ENCODE data around the gene MPP7. TPM values are rescaled to one million over a fixed set of nuclear protein-coding genes. Genes with fewer than 3 reads are reported as not detected.

MPP7 gene
- polyA plus RNA-seq, 1 donor (not counting 4 experiments of a cell fraction or from before 2014, with no cell fraction given) = 6.3 TPM

DNA sequence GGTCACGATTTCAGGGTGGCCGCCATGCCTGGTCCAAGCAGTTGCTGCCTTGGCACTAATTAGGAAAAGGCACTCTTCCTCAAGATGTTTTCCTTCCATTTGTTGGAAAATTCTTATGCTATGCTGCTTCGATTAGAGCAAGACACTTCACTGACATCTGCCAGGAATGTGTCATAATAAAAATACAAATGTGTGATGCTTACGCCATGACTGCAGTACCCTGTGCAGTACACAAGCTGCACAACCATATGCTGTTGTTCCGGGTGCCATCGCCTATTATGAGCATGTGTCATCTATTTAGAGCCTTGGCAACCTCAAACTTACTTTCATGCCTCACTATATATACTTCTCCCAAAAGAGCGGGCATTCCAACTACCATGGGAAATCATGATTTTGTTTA, 14.9 kb upstream of the MPP7 start:
- Histone ChIP-seq H3K36me3 (ENCODE audit: control insufficient read depth in 2 of 2, extremely low read depth in 1 of 2, insufficient read depth in 2 of 2, low read length in 2 of 2) (no peaks in the 10 kb centered on the region), H3K4me2 (ENCODE audit: control insufficient read depth, extremely low read depth, insufficient read depth, low read depth, low read length) (no peak overlapping the region), H3K9me3 (ENCODE audit: control insufficient read depth, low read depth, low read length) (no peaks in the 10 kb centered on the region), H3K27ac (ENCODE audit: control insufficient read depth, insufficient read depth, low read length) (no peak overlapping the region), H3K27me3 (ENCODE audit: control insufficient read depth, extremely low read depth, insufficient read depth, low read length) (no peaks in the 10 kb centered on the region), H3K9me1 (ENCODE audit: control insufficient read depth, extremely low read depth, insufficient read depth, low read length) (no peaks in the 10 kb centered on the region), H3K4me3 (ENCODE audit: control insufficient read depth in 2 of 3, extremely low read depth in 1 of 3, insufficient read depth in 2 of 3, low read depth in 1 of 3, low read length in 3 of 3) (no peak overlapping the region), H3K9ac (ENCODE audit: control insufficient read depth, extremely low read depth, insufficient read depth, low read length) (no peak overlapping the region), H3K79me2 (ENCODE audit: control insufficient read depth, insufficient read depth, low read length) (no peaks in the 10 kb centered on the region), H4K20me1 (ENCODE audit: control insufficient read depth, extremely low read depth, insufficient read depth, low read length) (no peaks in the 10 kb centered on the region), H3K4me1 (ENCODE audit: control insufficient read depth, extremely low read depth, insufficient read depth, low read length) (no peaks in the 10 kb centered on the region), H2AFZ (ENCODE audit: control insufficient read depth, low read length) (no peak overlapping the region)
- dilution Hi-C loops (cut with MboI; ENCODE audit: extremely low pct_ligation_motif_present, low sequenced_read_pairs) = no loop called here
- TF ChIP-seq EZH2 (IDR thresholded peaks at IDR 0.05; ENCODE audit: low read length) = no peak
- TF ChIP-seq, protein P1, sequence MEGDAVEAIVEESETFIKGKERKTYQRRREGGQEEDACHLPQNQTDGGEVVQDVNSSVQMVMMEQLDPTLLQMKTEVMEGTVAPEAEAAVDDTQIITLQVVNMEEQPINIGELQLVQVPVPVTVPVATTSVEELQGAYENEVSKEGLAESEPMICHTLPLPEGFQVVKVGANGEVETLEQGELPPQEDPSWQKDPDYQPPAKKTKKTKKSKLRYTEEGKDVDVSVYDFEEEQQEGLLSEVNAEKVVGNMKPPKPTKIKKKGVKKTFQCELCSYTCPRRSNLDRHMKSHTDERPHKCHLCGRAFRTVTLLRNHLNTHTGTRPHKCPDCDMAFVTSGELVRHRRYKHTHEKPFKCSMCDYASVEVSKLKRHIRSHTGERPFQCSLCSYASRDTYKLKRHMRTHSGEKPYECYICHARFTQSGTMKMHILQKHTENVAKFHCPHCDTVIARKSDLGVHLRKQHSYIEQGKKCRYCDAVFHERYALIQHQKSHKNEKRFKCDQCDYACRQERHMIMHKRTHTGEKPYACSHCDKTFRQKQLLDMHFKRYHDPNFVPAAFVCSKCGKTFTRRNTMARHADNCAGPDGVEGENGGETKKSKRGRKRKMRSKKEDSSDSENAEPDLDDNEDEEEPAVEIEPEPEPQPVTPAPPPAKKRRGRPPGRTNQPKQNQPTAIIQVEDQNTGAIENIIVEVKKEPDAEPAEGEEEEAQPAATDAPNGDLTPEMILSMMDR (optimal IDR thresholded peaks at IDR 0.05 in 1 of 3, IDR thresholded peaks at IDR 0.05 in 1 of 3, conservative IDR thresholded peaks at IDR 0.05 in 1 of 3; ENCODE audit: extremely low read depth in 1 of 3, insufficient read depth in 2 of 3, low read length in 3 of 3) = no peak
- FAIRE-seq (no peak), DNase-seq (ENCODE audit: low read depth, low spot score) (no peak)

DNA sequence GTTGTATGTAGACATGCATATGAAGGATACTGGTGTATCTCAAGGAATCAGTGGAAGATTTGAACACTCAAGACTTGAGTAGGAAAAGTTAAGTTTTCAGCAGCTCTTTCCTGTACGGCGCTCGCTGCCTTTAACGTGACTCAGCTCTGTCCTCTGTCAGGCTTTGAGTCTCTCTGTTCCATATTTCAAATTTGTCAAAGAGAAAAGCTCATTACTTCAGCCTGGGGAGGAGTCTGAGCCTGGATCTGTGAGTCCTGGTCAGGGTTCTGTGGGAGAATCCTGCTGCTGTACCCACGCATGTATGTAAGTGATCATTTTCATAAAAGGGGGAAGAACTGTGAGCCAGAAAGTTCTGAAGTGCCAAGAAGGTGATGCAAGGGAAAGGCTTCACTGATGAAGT, 13.8 kb upstream of the MPP7 start:
- Histone ChIP-seq H3K4me1 (ENCODE audit: control insufficient read depth, extremely low read depth, insufficient read depth, low read length) (no peaks in the 10 kb centered on the region), H3K27me3 (ENCODE audit: control insufficient read depth, extremely low read depth, insufficient read depth, low read length) (no peaks in the 10 kb centered on the region), H3K79me2 (ENCODE audit: control insufficient read depth, insufficient read depth, low read length) (no peaks in the 10 kb centered on the region), H3K4me3 (ENCODE audit: control insufficient read depth in 2 of 3, extremely low read depth in 1 of 3, insufficient read depth in 2 of 3, low read depth in 1 of 3, low read length in 3 of 3) (no peak overlapping the region), H3K27ac (ENCODE audit: control insufficient read depth, insufficient read depth, low read length) (no peak overlapping the region), H3K9me1 (ENCODE audit: control insufficient read depth, extremely low read depth, insufficient read depth, low read length) (no peaks in the 10 kb centered on the region), H3K9ac (ENCODE audit: control insufficient read depth, extremely low read depth, insufficient read depth, low read length) (no peak overlapping the region), H2AFZ (ENCODE audit: control insufficient read depth, low read length) (no peak overlapping the region), H3K4me2 (ENCODE audit: control insufficient read depth, extremely low read depth, insufficient read depth, low read depth, low read length) (no peak overlapping the region), H3K36me3 (ENCODE audit: control insufficient read depth in 2 of 2, extremely low read depth in 1 of 2, insufficient read depth in 2 of 2, low read length in 2 of 2) (no peaks in the 10 kb centered on the region), H4K20me1 (ENCODE audit: control insufficient read depth, extremely low read depth, insufficient read depth, low read length) (no peaks in the 10 kb centered on the region), H3K9me3 (ENCODE audit: control insufficient read depth, low read depth, low read length) (no peaks in the 10 kb centered on the region)
- FAIRE-seq (no peak), DNase-seq (ENCODE audit: low read depth, low spot score) (no peak)
- TF ChIP-seq, protein P1 (optimal IDR thresholded peaks at IDR 0.05 in 1 of 3, IDR thresholded peaks at IDR 0.05 in 1 of 3, conservative IDR thresholded peaks at IDR 0.05 in 1 of 3; ENCODE audit: extremely low read depth in 1 of 3, insufficient read depth in 2 of 3, low read length in 3 of 3) = no peak
- TF ChIP-seq EZH2 (IDR thresholded peaks at IDR 0.05; ENCODE audit: low read length) = no peak
- dilution Hi-C loops (cut with MboI; ENCODE audit: extremely low pct_ligation_motif_present, low sequenced_read_pairs) = no loop called here

All from keratinocyte (primary cell).